OCI-LY3 (cell line): ENCODE data around the gene FOSL2.

Source experiments
- H2AFZ ChIP-seq: fragments of 200-600, 300-600 bp; shearing (Covaris generic); 2 replicates; pipeline ENCODE4 v1.6.0; 2014; ENCODE audit warnings: antibody characterized with exemption, low read depth, low read length
- H3K27ac ChIP-seq: fragments of 200-600, 300-600 bp; sonication (generic); 2 replicates; pipeline ENCODE4 v1.5.1; 2014; ENCODE audit warnings: mild to moderate bottlenecking, low read length, moderate library complexity, mixed read lengths
- H3K27me3 ChIP-seq: fragments of 200-600, 300-600 bp; sonication (generic); 2 replicates; pipeline ENCODE4 v1.6.1; 2014; ENCODE audit warnings: low read depth, low read length, mixed read lengths
- H3K36me3 ChIP-seq: fragments of 200-600, 300-600 bp; sonication (generic); replicated peaks from 2 replicates; pipeline ENCODE3; 2014; ENCODE audit warnings: low read depth, low read length, mixed read lengths
- H3K4me1 ChIP-seq: fragments of 300-600, 200-600 bp; sonication (generic); 2 replicates; pipeline ENCODE4 v1.6.1; 2014; ENCODE audit warnings: low read length, mixed read lengths
- H3K4me2 ChIP-seq: fragments of 200-600, 300-600 bp; sonication (generic); 2 replicates; pipeline ENCODE4 v1.6.1; 2014; ENCODE audit warnings: low read length, mixed read lengths
- H3K4me3 ChIP-seq: fragments of 300-600, 200-600 bp; sonication (generic); 2 replicates; pipeline ENCODE4 v1.5.1; 2014; ENCODE audit warnings: antibody characterized with exemption, mild to moderate bottlenecking, low read length, moderate library complexity
- H3K79me2 ChIP-seq: fragments of 300-600, 200-600 bp; shearing (Covaris generic); 2 replicates; pipeline ENCODE4 v1.6.1; 2014; ENCODE audit warnings: mild to moderate bottlenecking, low read length, mixed read lengths
- H3K9ac ChIP-seq: fragments of 300-600, 200-600 bp; shearing (Covaris generic); 2 replicates; pipeline ENCODE4 v1.6.0; 2014; ENCODE audit warnings: mild to moderate bottlenecking, low read length, moderate library complexity
- H3K9me3 ChIP-seq: fragments of 200-600, 300-600 bp; shearing (Covaris generic); 2 replicates; pipeline ENCODE4 v1.6.1; 2014; ENCODE audit warnings: low read length, mixed read lengths; ENCODE audit not compliant: insufficient read depth
- H4K20me1 ChIP-seq: fragments of 200-600, 300-600 bp; sonication (generic); 2 replicates; pipeline ENCODE4 v1.6.1; 2016; ENCODE audit warnings: low read length, mixed read lengths; ENCODE audit not compliant: insufficient read depth
- CTCF ChIP-seq: fragments of 200-600, 300-600 bp; sonication (generic); IDR thresholded peaks from 2 replicates; pipeline ENCODE4 v1.5.1; 2014; ENCODE audit warnings: antibody characterized with exemption, low read length, low read depth
- EZH2phosphoT487 ChIP-seq: fragments of 200-600 bp; shearing (Covaris generic); IDR thresholded peaks from 2 replicates; pipeline ENCODE4 v1.6.1; 2018; ENCODE audit warnings: antibody characterized with exemption, mixed run types, low read depth

FOSL2 gene

GRCh38 chr2:28428486-28428885 is 35.8 kb downstream of the FOSL2 start:
- no peak overlapping the region for H3K27ac ChIP-seq
- no peaks in the 10 kb centered on the region for H3K9me3 ChIP-seq
- no peaks in the 10 kb centered on the region for H3K36me3 ChIP-seq
- no peak overlapping the region for H3K4me3 ChIP-seq
- H3K79me2 ChIP-seq = no peaks in the 10 kb centered on the region
- no peaks in the 10 kb centered on the region for H4K20me1 ChIP-seq
- no peak overlapping the region for H3K4me2 ChIP-seq
- H3K9ac ChIP-seq = no peak overlapping the region
- H3K27me3 ChIP-seq = peaks cover 5% of the 10 kb centered on the region; the same call in 1 of the 2 replicates
- no peak for TF ChIP-seq CTCF
- TF ChIP-seq EZH2phosphoT487 = no peak
- H3K4me1 ChIP-seq = peaks cover 8% of the 10 kb centered on the region; the same call in 1 of the 2 replicates
- H2AFZ ChIP-seq = no peak overlapping the region

DNA sequence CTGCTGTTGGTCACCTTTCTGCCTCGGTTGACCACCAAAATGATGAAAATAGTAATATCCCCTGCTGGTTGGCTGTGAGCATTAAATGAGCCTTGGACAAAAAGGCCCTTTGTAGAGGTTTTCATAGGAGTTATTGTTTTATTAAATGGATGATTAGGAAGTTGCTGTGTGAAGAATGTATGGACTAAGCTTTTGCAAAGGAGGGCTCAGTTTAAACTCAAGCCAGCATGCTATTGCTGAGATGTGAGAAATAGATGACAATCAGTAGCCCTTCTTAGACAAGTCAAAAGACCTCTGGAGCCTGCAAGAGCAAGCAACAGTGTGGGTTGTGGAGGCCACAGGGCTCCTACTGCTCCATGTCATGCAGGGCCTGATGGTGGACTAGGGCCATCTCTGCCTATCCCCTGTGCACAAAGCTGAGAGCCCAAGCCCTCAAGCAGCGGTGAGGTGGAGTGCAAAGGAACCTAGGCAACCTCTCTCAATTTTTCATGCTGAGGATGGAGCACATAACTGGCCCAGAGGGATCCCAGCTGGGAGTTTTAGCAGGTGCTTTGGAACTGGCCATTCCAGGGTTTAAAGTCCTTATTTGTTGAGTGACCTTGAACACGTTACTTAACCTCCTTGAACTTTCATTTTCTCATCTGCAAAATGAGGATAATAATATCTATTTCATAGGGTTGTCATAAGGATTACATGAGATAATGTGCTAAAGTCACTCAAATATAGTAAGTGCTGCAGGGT is 37.1 kb downstream of the FOSL2 start:
- no peaks in the 10 kb centered on the region for H4K20me1 ChIP-seq
- no peak overlapping the region for H3K9ac ChIP-seq
- H3K4me1 ChIP-seq = no peaks in the 10 kb centered on the region
- H3K9me3 ChIP-seq = no peaks in the 10 kb centered on the region
- no peaks in the 10 kb centered on the region for H3K36me3 ChIP-seq
- no peak overlapping the region for H3K27ac ChIP-seq
- TF ChIP-seq EZH2phosphoT487 (no peak), CTCF (no peak)
- no peak overlapping the region for H3K4me2 ChIP-seq
- no peaks in the 10 kb centered on the region for H3K79me2 ChIP-seq
- peaks cover 5% of the 10 kb centered on the region; the same call in 1 of the 2 replicates for H3K27me3 ChIP-seq
- H3K4me3 ChIP-seq = no peak overlapping the region
- H2AFZ ChIP-seq = no peak overlapping the region

DNA sequence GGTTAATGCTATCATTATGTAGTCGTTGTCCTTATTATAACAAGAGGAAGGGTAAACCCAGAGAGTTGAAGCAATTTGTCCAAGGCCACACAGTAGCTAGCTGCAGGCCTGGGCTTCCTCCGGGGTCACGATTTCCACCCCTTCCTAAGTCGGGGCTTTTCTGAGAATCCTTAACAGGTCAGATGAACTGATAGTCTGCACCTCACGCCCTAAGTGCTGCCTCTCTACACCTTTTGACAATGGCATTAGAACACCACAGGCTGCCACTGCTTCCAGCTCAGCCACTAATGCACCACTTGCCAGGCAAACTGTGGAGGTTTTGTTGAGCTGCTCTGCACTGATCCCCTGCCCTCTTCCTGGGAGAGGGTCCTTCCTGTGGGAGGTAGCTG is 37.7 kb downstream of the FOSL2 start:
- no peaks in the 10 kb centered on the region for H3K4me1 ChIP-seq
- H2AFZ ChIP-seq = no peak overlapping the region
- H4K20me1 ChIP-seq = no peaks in the 10 kb centered on the region
- peaks cover under 1% of the 10 kb centered on the region; the same call in 1 of the 2 replicates for H3K27me3 ChIP-seq
- no peaks in the 10 kb centered on the region for H3K79me2 ChIP-seq
- H3K4me3 ChIP-seq = no peak overlapping the region
- H3K27ac ChIP-seq = no peak overlapping the region
- no peak overlapping the region for H3K9ac ChIP-seq
- TF ChIP-seq CTCF = no peak
- no peak for TF ChIP-seq EZH2phosphoT487
- no peaks in the 10 kb centered on the region for H3K9me3 ChIP-seq
- H3K36me3 ChIP-seq = no peaks in the 10 kb centered on the region
- H3K4me2 ChIP-seq = no peak overlapping the region

GRCh38 chr2:28430788-28431418 is 38.2 kb downstream of the FOSL2 start:
- no peak for TF ChIP-seq CTCF
- TF ChIP-seq EZH2phosphoT487 = no peak
- H3K9me3 ChIP-seq = no peaks in the 10 kb centered on the region
- H3K4me2 ChIP-seq = no peak overlapping the region
- H4K20me1 ChIP-seq = no peaks in the 10 kb centered on the region
- peaks cover 3% of the 10 kb centered on the region; the same call in 1 of the 2 replicates for H3K4me1 ChIP-seq
- H3K27ac ChIP-seq = no peak overlapping the region
- no peak overlapping the region for H3K9ac ChIP-seq
- H3K36me3 ChIP-seq = no peaks in the 10 kb centered on the region
- no peaks in the 10 kb centered on the region for H3K27me3 ChIP-seq
- H2AFZ ChIP-seq = no peak overlapping the region
- H3K4me3 ChIP-seq = no peak overlapping the region
- no peaks in the 10 kb centered on the region for H3K79me2 ChIP-seq
